ENCODE data around the gene TDRD1.

The TDRD1 gene

GRCh38 chr10:114271075-114271778 is 92.1 kb downstream of the TDRD1 start:
- DNase-seq: no peak

GRCh38 chr10:114271779-114272167 is 92.6 kb downstream of the TDRD1 start:
- DNase-seq: no peak

GRCh38 chr10:114272696-114273095 is 93.5 kb downstream of the TDRD1 start:
- no peak for DNase-seq

DNA sequence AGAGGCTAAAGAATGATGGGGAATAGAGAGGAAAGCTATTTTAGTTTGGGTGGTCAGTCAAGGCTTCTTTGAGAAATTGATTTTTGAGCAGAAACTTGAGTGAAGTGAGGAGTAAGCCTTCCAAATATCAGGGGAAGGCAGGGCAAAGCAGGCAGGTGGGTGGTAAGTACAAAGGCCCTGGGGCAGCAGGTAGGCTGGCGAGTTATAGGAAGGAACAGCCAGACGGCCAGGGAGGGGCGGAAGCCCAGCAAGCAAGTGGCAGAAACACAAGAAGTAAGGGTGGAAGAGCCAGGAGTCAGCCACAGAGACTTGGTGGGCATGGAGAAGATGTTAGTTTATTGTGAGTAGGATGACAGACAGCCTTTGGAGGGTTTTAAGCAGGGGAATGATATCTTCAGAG is 94.8 kb downstream of the TDRD1 start:
- DNase-seq: no peak

- no peak for DNase-seq
Measured at GRCh38 chr10:114274616-114275453, 95.7 kb downstream of the TDRD1 start.

DNA sequence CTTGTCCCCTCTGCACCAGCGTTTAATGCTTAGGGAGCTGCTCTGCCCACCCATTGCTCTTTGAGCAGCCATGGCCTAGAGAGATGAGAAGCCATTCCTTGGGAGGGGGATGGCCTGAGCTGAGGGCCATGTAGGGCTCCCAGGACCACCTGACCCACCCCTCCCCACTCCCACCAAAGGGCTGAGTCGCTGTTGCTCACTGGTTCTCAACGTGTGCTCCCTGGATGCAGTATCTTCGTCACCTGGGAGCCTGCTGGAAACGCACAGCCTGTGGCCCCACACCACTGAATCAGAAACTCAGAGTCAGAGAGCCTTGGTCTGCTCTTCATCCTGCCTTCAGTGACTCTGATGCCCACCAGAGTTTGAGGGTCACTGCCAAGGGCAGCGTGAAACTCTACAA is 96.9 kb downstream of the TDRD1 start:
- no peak for DNase-seq

DNA sequence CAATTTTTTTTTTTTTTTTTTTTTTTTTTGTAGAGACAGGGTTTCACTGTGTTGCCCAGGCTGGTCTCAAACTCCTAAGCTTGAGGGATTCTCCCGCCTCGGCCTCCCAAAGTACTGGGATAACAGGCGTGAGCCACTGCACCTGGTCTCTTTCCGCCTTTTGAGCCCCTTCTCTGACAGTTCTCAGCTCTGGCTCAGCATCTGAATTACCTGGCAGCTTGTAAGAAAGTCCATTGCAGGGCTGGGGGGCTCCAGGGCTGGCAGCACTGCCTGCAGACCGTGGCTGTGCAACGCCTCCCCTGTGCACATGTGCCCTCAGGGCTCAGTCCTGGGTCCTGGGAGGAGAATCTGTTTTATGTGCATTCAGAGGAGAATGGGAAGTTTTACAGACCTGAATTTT is 97.5 kb downstream of the TDRD1 start:
- DNase-seq: no peak

- no peak for DNase-seq
Measured at GRCh38 chr10:114278140-114278883, 99.2 kb downstream of the TDRD1 start.

- DNase-seq: no peak
Measured at GRCh38 chr10:114278884-114279191, 99.7 kb downstream of the TDRD1 start.

GRCh38 chr10:114279289-114279688 is 100.1 kb downstream of the TDRD1 start:
- DNase-seq: no peak

- DNase-seq: no peak
Measured at GRCh38 chr10:114279901-114280644, 100.9 kb downstream of the TDRD1 start.

GRCh38 chr10:114281006-114281405 is 101.9 kb downstream of the TDRD1 start:
- no peak for DNase-seq

GRCh38 chr10:114281461-114281860 is 102.3 kb downstream of the TDRD1 start:
- DNase-seq: no peak

All from GDM1 (cell line).